MM.1S (cell line): ENCODE results near the gene ATP13A2.

Experiments used
- EZH2 ChIP-seq: fragments of 300-600 bp; sonication (generic); optimal IDR thresholded peaks from 2 replicates; pipeline ENCODE3; 2017; ENCODE audit warnings: low read depth, mild to moderate bottlenecking, antibody characterized with exemption, low read length, mixed read lengths
- EZH2phosphoT487 ChIP-seq: fragments of 300-600 bp; sonication (generic); IDR thresholded peaks from 2 replicates; pipeline ENCODE4 v1.6.1; 2018; ENCODE audit warnings: antibody characterized with exemption, low read length
- TF ChIP-seq, protein P1 (sequence below): fragments of 300-600 bp; sonication (generic); IDR thresholded peaks from 2 replicates; pipeline ENCODE4 v1.5.1; 2016; ENCODE audit warnings: antibody characterized with exemption, low read length, mixed read lengths

DNA sequence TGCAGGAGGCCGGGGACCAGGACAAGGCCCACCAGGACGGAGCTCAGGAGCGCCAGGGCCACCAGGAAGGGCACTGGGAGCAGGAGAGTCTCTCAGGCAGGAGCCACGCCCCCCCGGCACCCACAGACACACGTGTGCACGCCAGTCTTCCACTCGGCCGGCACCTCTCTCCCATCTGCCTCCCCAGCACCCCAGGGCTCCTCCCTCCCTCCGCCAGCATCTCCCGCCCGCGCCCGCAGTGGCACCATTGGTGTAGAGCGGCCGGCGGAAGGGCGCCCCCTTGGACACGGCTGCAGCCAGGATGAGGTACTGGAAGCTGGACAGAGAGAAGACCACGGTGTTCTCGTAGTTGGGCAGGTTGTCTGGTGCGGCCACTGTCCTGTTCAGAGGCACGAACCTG lies 25.2 kb downstream of the ATP13A2 start:
- TF ChIP-seq, protein P1, sequence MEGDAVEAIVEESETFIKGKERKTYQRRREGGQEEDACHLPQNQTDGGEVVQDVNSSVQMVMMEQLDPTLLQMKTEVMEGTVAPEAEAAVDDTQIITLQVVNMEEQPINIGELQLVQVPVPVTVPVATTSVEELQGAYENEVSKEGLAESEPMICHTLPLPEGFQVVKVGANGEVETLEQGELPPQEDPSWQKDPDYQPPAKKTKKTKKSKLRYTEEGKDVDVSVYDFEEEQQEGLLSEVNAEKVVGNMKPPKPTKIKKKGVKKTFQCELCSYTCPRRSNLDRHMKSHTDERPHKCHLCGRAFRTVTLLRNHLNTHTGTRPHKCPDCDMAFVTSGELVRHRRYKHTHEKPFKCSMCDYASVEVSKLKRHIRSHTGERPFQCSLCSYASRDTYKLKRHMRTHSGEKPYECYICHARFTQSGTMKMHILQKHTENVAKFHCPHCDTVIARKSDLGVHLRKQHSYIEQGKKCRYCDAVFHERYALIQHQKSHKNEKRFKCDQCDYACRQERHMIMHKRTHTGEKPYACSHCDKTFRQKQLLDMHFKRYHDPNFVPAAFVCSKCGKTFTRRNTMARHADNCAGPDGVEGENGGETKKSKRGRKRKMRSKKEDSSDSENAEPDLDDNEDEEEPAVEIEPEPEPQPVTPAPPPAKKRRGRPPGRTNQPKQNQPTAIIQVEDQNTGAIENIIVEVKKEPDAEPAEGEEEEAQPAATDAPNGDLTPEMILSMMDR, result no peak
- TF ChIP-seq EZH2phosphoT487, result no peak
- no peak for TF ChIP-seq EZH2
